LHCN-M2 (cell line): ENCODE results near the gene OAS2. TPM values are rescaled to one million over a fixed set of nuclear protein-coding genes. Genes with fewer than 3 reads are reported as not detected.
"Not testable (repeated sequence)": the region's sequence is repeated elsewhere in the genome, so short reads cannot be mapped to it uniquely, and the experiment has no call there.

ENCODE experiments used
- DNase-seq: peaks from one replicate; pipeline ENCODE4 v3.0.0-alpha.2; 2012; ENCODE audit warnings: low read depth
- total RNA-seq: library from RNA; depleted of rRNA; stranded (reverse); fragments of >200 nt; gene quantifications from 2 replicates; pipeline ENCODE4 v1.2.3, GENCODE V29; 2014

Gene OAS2
- total RNA-seq, 1 experiment from 2014 or later: 9.9 TPM

DNA sequence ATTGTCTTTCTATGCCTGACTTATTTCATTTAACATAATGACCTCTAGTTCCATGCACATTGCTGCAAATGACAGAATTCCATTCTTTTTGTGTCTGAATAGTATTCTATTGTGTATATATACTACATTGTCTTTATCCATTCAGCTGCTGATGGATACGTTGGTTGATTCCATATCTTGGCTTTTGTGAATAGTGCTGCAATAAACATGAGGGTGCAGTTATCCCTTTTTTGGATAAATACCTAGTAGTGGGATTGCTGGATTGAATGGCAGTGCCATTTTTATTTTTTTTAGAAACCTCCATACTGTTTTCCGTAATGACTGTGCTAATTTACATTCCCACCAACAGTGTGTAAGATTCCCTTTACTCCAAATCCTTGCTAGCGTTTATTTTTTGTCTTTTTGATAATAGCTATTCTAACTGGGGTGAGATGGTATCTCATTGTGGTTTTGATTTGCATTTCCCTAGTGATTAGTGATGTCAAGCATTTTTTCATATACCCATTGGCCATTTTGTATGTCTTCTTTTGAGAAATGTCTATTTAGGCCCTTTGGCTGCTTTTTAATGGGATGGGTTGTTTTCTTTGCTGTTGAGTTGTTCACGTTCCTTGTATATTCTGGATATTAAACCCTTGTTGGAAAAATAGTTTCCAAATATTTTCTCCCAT lies 2.3 kb downstream of the OAS2 start:
- no peak for DNase-seq

DNA sequence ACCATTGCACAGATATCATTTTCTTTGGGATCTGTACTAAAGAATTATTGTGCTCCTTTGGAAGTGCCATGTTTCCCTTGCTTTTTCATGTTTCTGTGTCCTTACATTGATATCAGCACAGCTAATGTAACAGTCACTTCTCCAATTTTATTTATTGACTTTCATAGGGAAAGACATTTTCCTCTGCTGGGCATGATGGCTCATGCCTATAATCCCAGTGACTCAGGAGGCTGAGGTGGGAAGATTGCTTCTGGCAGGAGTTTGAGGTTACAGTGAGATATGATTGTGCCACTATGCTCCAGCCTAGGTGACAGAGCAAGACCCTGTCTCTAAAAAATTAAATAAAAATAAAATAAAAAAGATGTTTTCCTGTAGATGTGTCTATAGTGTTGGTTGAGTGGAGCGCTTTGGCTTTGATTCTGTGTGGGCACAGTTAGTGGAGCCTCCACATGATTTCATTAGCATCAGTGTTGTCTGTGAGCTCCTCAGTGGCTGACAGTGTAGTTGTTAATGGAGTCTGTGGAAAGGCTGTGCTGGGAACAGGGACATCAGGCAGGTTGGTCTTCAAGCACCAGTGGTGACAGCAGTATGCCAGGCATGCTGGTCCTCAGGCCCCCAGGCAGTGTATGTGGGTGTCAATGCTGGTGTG lies 7.4 kb downstream of the OAS2 start:
- DNase-seq: peak; percentile 49

DNA sequence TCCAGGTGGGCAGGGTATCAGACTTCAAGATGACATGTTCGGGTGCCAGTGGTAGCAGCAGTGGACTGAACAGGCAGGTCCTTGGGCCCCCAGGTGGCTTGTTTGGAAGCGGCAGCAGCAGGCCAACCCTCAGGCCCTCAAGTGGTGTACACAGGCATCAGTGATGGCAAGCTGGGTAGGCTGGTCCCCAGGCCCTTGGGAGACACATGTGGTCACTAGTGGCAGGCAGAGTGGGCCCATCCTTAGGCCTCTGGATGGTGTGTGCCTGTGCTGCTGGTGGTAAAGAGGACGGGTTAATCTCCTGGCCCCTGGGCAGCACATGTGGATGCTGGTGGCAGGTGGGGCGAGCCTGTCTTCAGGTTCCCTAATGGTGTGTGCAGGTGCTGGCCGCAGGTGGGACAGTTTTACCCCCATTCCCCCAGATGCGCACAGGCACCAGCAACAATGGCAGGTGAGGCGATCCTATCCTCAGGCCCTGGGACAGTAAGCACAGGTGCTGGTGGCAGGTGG lies 8.0 kb downstream of the OAS2 start:
- no peak for DNase-seq

GRCh38 chr12:112987561-112987960 lies 9.2 kb downstream of the OAS2 start:
- no peak for DNase-seq

DNA sequence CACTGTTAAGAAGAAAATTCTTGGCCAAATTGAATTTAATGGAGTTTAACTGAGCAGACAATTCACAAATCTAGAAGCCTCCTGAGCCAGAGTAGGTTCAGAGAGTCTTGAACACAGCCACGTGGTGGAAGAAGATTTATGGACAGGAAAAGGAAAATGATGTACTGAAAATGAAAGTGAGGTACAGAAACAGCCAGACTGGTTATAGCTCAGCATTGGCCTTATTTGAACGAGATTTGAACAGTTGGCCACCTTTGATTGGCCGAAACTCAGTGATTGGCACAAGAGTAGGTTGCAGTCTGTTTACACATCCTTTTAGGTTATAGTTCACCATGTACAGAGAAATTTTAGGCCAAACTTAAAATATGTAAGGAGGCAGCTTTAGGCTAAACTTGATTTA lies 9.9 kb downstream of the OAS2 start:
- DNase-seq: no peak

- DNase-seq: not testable (repeated sequence)
Observed at GRCh38 chr12:112988823-112989385, 10.6 kb downstream of the OAS2 start.

GRCh38 chr12:112989806-112990205 lies 11.5 kb downstream of the OAS2 start:
- no peak for DNase-seq

DNA sequence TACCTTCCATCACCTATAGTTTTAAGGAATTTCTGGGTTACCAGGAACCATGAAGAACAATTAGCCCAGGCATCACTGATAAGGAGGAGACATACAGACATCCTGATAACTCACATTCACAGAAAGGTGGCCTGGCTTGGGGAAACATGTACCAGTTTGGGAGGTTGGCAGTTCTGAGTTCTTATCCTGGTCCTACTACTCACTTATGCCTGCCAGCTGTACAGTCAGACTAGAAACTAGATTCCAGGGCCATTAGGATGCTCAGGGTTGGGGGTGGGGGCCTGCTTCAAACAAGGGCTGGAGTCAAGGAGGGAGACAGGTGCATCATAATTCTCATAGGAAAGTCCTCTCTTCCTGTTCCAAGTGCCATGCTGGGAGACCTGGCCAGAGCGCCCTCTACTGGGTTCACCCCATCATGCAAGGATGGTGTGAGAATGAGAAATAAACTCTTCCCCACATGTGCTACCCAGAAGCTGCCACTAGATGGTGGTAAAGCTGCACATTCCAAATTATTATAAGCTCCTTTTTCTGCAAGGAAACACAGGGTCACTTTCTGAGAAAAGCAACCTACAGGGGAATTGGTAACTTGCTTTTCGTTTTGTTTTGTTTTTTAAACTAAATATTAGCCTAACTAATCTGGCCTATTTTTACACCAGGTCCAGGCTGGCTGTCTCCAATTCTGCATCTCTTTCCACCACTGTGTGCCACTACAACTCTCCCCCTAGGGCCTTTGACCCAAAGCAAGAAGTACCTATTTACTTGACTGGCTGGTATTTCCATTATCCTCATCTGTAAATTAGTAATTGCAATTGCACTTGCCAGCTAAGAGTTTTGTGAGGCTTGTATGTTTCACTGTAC lies 14.5 kb downstream of the OAS2 start:
- DNase-seq: peak; percentile 71

DNA sequence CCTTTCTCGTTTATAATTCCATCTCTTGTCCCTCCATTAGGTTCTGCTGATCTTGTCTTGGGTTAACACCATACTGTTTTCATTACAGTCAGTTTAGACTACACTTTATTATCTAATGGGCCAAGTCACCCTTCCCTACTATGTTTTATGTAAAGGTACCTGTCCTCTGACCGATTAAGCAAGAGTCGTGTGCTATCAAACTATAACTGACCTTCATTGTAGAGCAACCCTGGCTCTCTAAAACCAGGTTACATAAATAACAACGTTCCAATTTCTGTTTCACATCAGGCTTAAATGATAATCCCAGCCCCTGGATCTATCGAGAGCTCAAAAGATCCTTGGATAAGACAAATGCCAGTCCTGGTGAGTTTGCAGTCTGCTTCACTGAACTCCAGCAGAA lies 16.7 kb downstream of the OAS2 start:
- no peak for DNase-seq

- DNase-seq: no peak
Observed at GRCh38 chr12:112996501-112996900, 18.2 kb downstream of the OAS2 start.

DNA sequence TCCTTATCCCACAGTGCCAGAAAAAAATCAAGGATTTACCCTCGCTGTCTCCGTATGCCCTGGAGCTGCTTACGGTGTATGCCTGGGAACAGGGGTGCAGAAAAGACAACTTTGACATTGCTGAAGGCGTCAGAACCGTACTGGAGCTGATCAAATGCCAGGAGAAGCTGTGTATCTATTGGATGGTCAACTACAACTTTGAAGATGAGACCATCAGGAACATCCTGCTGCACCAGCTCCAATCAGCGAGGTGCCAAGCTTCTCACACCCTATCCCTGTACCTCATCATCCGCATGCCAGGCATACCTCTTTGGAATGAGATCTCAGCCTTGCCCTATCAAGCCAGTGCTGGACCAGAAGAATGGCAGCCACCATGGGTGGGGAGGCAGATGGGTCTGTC lies 19.2 kb downstream of the OAS2 start:
- DNase-seq: no peak

- DNase-seq: no peak
Observed at GRCh38 chr12:112998987-112999767, 20.9 kb downstream of the OAS2 start.

- no peak for DNase-seq
Observed at GRCh38 chr12:113000433-113000832, 22.1 kb downstream of the OAS2 start.

- DNase-seq: peak; percentile 31
Observed at GRCh38 chr12:113002155-113002554, 23.8 kb downstream of the OAS2 start.

GRCh38 chr12:113002676-113003075 lies 24.4 kb downstream of the OAS2 start:
- no peak for DNase-seq

- no peak for DNase-seq
Observed at GRCh38 chr12:113003636-113004035, 25.3 kb downstream of the OAS2 start.

DNA sequence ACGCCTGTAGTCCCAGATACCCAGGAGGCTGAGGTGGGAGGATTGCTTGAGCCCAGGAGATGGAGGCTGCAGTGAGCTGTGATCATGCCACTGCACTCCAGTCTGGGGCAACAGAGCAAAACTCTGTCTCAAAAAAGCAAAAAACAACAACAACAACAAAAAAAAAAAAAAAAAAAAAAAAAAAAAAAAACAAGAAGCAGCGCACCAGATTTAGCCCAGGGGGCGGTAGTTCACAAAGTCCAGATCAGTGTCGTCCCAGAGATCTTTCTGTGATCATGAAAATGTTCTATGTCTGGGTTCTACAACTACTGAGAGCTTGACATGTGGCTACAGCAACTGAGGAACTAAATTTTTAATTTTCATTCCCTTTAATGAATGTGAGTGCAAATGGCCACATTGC lies 27.4 kb downstream of the OAS2 start:
- DNase-seq: peak; percentile 57

- no peak for DNase-seq
Observed at GRCh38 chr12:113006206-113006605, 27.9 kb downstream of the OAS2 start.

DNA sequence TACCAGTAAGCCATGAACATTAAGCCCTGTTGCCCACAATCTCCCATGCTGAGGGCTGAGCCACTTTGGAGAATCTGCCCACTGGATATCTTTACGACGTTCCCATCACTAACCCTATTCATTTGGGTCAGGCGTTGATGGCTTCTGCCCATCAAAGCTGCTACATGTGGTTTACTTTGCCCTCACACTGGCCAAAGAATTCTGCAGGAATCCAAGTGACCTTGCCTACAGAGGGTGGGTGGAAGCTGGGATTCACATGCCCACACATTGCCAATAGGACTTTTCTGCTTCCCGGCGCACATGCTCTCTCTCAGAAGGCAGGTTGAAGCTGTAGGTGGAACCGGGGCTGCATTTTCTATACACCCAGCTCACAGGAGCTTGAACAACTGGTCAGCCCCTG lies 28.3 kb downstream of the OAS2 start:
- DNase-seq: peak; percentile 29

DNA sequence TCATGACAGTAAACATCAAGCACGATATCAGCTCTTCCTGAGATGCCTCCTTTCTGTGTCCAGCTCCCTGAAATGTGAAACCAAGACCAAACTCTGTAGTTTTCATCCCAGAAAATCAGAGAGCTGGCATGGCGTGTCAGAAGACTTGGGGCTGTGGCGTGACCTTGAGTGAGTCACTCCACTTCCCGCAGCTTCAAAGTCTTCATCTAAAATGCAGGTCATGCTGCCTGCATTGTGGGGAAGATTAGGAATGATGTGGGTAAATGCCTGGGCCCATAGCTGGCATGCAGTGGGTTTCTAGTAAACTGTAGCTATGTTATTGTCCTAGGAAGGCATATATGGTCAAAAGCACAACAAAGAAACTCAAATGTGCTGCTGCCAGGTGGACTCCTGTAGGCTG lies 28.8 kb downstream of the OAS2 start:
- peak; percentile 93 for DNase-seq

DNA sequence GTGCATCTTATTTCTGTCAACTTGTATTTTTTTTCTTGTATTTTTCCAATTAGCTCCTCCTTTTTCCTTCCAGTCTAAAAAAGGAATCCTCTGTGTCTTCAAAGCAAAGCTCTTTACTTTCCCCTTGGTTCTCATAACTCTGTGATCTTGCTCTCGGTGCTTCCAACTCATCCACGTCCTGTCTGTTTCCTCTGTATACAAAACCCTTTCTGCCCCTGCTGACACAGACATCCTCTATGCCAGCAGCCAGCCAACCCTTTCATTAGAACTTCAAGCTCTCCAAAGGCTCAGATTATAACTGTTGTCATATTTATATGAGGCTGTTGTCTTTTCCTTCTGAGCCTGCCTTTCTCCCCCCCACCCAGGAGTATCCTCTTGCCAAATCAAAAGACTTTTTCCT lies 32.4 kb downstream of the OAS2 start:
- no peak for DNase-seq
